PC-3 (cell line): Measurements from ENCODE around the gene ITGAE.

ENCODE experiments used
- CTCF ChIP-seq: fragments of 300-600 bp; sonication (generic); conservative IDR thresholded peaks from 2 replicates; pipeline ENCODE4 v1.5.1; 2017; ENCODE audit warnings: antibody characterized with exemption, low read depth, mild to moderate bottlenecking, low read length
- EZH2 ChIP-seq: fragments of 300-600 bp; sonication (generic); IDR thresholded peaks from one replicate; pipeline ENCODE4 v1.6.1; 2017; ENCODE audit warnings: antibody characterized with exemption, mild to moderate bottlenecking, low read length; ENCODE audit not compliant: unreplicated experiment
- EZH2phosphoT487 ChIP-seq: fragments of 300-600 bp; sonication (generic); IDR thresholded peaks from 2 replicates; pipeline ENCODE4 v1.6.1; 2018; ENCODE audit warnings: mild to moderate bottlenecking, antibody characterized with exemption, low read length, borderline replicate concordance

DNA sequence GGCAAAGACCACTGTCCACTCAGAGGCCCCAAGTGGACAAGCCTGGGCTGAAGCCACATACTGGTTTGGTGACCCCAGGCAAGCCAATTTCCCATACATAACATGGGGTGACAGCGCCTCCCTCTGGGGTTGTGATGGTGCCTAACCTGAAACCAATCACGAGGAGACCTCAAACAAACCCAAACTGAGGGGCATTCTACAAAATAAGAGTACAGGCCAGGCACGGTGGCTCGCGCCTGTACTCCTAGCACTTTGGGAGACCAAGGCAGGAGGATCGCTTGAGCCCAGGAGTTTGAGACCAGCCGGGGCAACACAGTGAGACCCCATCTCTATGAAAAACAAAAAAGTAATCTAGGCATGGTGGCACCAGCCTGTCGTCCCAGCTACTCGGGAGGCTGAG is 108.6 kb downstream of the ITGAE start:
- no peak for TF ChIP-seq EZH2
- TF ChIP-seq CTCF: no peak
- no peak for TF ChIP-seq EZH2phosphoT487
